RWPE2 (cell line): ENCODE measurements around the gene PLCL2.

Experiments
- ATAC-seq: fragments of 200-7000 bp; cut with Tn5 transposase; 3 replicates; pipeline ENCODE4 v1.9.1; 2021; ENCODE audit warnings: low read depth
- DNase-seq: peaks from one replicate; pipeline ENCODE4 v3.0.0-alpha.2; 2020; ENCODE audit warnings: low spot score
- H3K27ac ChIP-seq: fragments of 450-650 bp; 2 replicates; pipeline ENCODE4 v1.5.1; 2017; ENCODE audit warnings: mild to moderate bottlenecking; ENCODE audit not compliant: poor library complexity, severe bottlenecking
- H3K27me3 ChIP-seq: fragments of 250-450 bp; sonication (Bioruptor Pico); 2 replicates; pipeline ENCODE4 v1.5.1; 2021; ENCODE audit warnings: mild to moderate bottlenecking, moderate library complexity; ENCODE audit not compliant: insufficient read depth, poor library complexity, severe bottlenecking
- H3K36me3 ChIP-seq: fragments of 250-450 bp; sonication (Bioruptor Pico); 2 replicates; pipeline ENCODE4 v1.5.1; 2020; ENCODE audit warnings: low read depth, mild to moderate bottlenecking, moderate library complexity
- H3K4me1 ChIP-seq: fragments of 250-450 bp; sonication (Bioruptor Pico); 2 replicates; pipeline ENCODE4 v1.5.1; 2021; ENCODE audit warnings: mild to moderate bottlenecking, moderate library complexity; ENCODE audit not compliant: insufficient read depth, poor library complexity, severe bottlenecking
- H3K4me3 ChIP-seq: fragments of 250-450 bp; sonication (Bioruptor Pico); 2 replicates; pipeline ENCODE4 v1.5.1; 2021; ENCODE audit warnings: mild to moderate bottlenecking, moderate library complexity; ENCODE audit not compliant: severe bottlenecking
- H3K9me3 ChIP-seq: fragments of 250-450 bp; sonication (Bioruptor Pico); 2 replicates; pipeline ENCODE4 v1.5.1; 2021; ENCODE audit warnings: mild to moderate bottlenecking, moderate library complexity; ENCODE audit not compliant: severe bottlenecking
- CTCF ChIP-seq: fragments of 450-650 bp; IDR thresholded peaks from one replicate; pipeline ENCODE4 v1.5.1; 2017; ENCODE audit warnings: mild to moderate bottlenecking, moderate library complexity; ENCODE audit not compliant: poor library complexity, severe bottlenecking

Gene PLCL2

GRCh38 chr3:16869261-16870005 lies 15.3 kb upstream of the PLCL2 start:
- no peaks in the 10 kb centered on the region for H3K4me1 ChIP-seq
- no peaks in the 10 kb centered on the region for H3K36me3 ChIP-seq
- H3K27ac ChIP-seq, result no peak overlapping the region
- DNase-seq (no peak), ATAC-seq (no peak)
- H3K9me3 ChIP-seq, result no peaks in the 10 kb centered on the region
- TF ChIP-seq CTCF, result no peak
- no peak overlapping the region for H3K4me3 ChIP-seq
- H3K27me3 ChIP-seq, result peaks cover 14% of the 10 kb centered on the region

- no peak for TF ChIP-seq CTCF
- no peaks in the 10 kb centered on the region for H3K9me3 ChIP-seq
- peaks cover 14% of the 10 kb centered on the region for H3K27me3 ChIP-seq
- no peak for DNase-seq
- ATAC-seq, result peak; percentile 45; the same call in 1 of the 3 replicates
- H3K36me3 ChIP-seq, result no peaks in the 10 kb centered on the region
- H3K27ac ChIP-seq, result no peak overlapping the region
- H3K4me3 ChIP-seq, result no peak overlapping the region
- H3K4me1 ChIP-seq, result no peaks in the 10 kb centered on the region
These were observed 12.6 kb upstream of the PLCL2 start for GRCh38 chr3:16871915-16872842.

GRCh38 chr3:16873872-16874271 lies 10.9 kb upstream of the PLCL2 start:
- ATAC-seq (no peak), DNase-seq (no peak)
- no peak for TF ChIP-seq CTCF
- Histone ChIP-seq H3K27ac (no peak overlapping the region), H3K36me3 (no peaks in the 10 kb centered on the region), H3K9me3 (no peaks in the 10 kb centered on the region), H3K4me1 (no peaks in the 10 kb centered on the region), H3K27me3 (peaks cover 11% of the 10 kb centered on the region), H3K4me3 (no peak overlapping the region)

GRCh38 chr3:16875876-16876550 lies 8.7 kb upstream of the PLCL2 start:
- peaks cover 8% of the 10 kb centered on the region for H3K27me3 ChIP-seq
- H3K9me3 ChIP-seq, result no peaks in the 10 kb centered on the region
- ATAC-seq, result no peak
- no peak overlapping the region for H3K4me3 ChIP-seq
- no peaks in the 10 kb centered on the region for H3K36me3 ChIP-seq
- DNase-seq, result no peak
- no peaks in the 10 kb centered on the region for H3K4me1 ChIP-seq
- no peak overlapping the region for H3K27ac ChIP-seq
- TF ChIP-seq CTCF, result no peak
